Esophagus squamous epithelium (tissue), 5 donors: ENCODE results near the gene CCDC92. TPM values are rescaled to one million over a fixed set of nuclear protein-coding genes. Genes with fewer than 3 reads are reported as not detected.

Experiments used
- DNase-seq: peaks from one replicate; lab custom pipeline; 2025; lab: John Stamatoyannopoulos, UW
- H3K27ac ChIP-seq, 4 donors: fragments of 200-600 bp; sonication (generic); one replicate each; pipeline ENCODE4 v1.5.1; 2016 to 2019; ENCODE audit warnings: mild to moderate bottlenecking in 1 of 4
- H3K27me3 ChIP-seq, 4 donors: fragments of 200-600 bp; sonication (generic); 1 replicate in 3 of 4; 2 replicates in 1 of 4; pipeline versions ENCODE4 v1.5.1 to v1.6.0; 2017 to 2021; ENCODE audit warnings: antibody characterized with exemption in 1 of 4
- H3K36me3 ChIP-seq, 3 donors: fragments of 200-600 bp; sonication (generic); one replicate each; pipeline ENCODE4 v1.5.1; 2016 to 2019
- H3K4me1 ChIP-seq, 3 donors: fragments of 200-600 bp; sonication (generic); one replicate each; pipeline ENCODE4 v1.5.1; 2017 to 2019
- H3K4me3 ChIP-seq, 4 donors: fragments of 200-600 bp; sonication (generic); 1 replicate in 3 of 4; 2 replicates in 1 of 4; pipeline ENCODE4 v1.5.1; 2016 to 2019; ENCODE audit warnings: mild to moderate bottlenecking in 2 of 4, moderate library complexity in 1 of 4
- H3K9me3 ChIP-seq, 3 donors: fragments of 200-600 bp; sonication (generic); one replicate each; pipeline ENCODE4 v1.5.1; 2016 to 2019
- CTCF ChIP-seq, 6 experiments: fragments of 450-650 bp in 4 of 6; fragments of 200-600 bp in 2 of 6; sonication (generic) in 2 of 6; IDR thresholded peaks; one replicate each; pipeline ENCODE4 v1.5.1; 2016 to 2019; ENCODE audit warnings: antibody characterized with exemption in 6 of 6, mild to moderate bottlenecking in 4 of 6, moderate library complexity in 4 of 6
- POLR2A ChIP-seq, 4 donors: fragments of 450-650 bp; IDR thresholded peaks; one replicate each; pipeline ENCODE4 v1.6.1; 2017; ENCODE audit warnings: antibody characterized with exemption in 4 of 4, mild to moderate bottlenecking in 4 of 4, moderate library complexity in 3 of 4
- WGBS, 2 donors: methylation state at CpG; one replicate each; pipeline ENCODE4 v1.1.5; 2018; 5-methylcytosine and 5-hydroxymethylcytosine counted together
- intact Hi-C: fragments of 100-400 bp; cut with DNase I; formaldehyde crosslinking; loops from one replicate; pipeline ENCODE4 v1.15.0; 2022
- total RNA-seq, 4 donors: library from RNA; depleted of rRNA; stranded (reverse); fragments of >200 nt; gene quantifications; one replicate each; pipeline ENCODE4 v1.1.0, GENCODE V29; 2016
- donor health status: DM: yes; HTN: yes; CAD: no.

Gene CCDC92
- total RNA-seq, 4 donors from 2014 or later: 7.2 to 16.2 (median 11.4) TPM

DNA sequence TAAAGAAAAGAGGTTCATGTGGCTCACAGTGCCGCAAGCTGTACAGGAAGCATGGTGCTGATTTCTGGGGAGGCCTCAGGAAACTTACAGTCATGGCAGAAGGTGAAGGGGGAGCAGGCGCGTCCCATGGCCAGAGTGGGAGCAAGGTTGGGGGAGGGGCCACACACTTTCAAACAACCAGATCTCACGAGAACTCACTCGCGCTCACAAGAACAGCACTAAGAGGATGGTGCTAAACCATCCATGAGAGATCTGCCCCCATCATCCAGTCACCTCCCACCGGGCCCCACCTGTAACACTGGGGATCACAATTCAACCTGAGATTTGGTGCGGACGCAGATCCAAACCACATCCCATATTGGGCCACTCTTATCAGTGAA is 80.5 kb downstream of the CCDC92 start:
- Histone ChIP-seq H3K27ac (no peak overlapping the region), H3K4me1 (no peaks in the 10 kb centered on the region), H3K9me3 (no peaks in the 10 kb centered on the region), H3K36me3 (no peaks in the 10 kb centered on the region), H3K4me3 (no peak overlapping the region), H3K27me3 (peaks cover 0 to 69% (median 0%) of the 10 kb centered on the region in 4 donors)
- 91 to 95% methylated on average over 7 to 9 of the region's 9 CpGs for WGBS, 2 donors
- DNase-seq: no peak
- intact Hi-C loops: no loop called here
- no peak for TF ChIP-seq POLR2A (IDR thresholded peaks at IDR 0.05)
- TF ChIP-seq CTCF (IDR thresholded peaks at IDR 0.05): no peak

GRCh38 chr12:123891516-123892179 is 81.0 kb downstream of the CCDC92 start:
- 49 to 53% methylated on average over 8 to 14 of the region's 15 CpGs for WGBS, 2 donors
- Histone ChIP-seq H3K9me3 (no peaks in the 10 kb centered on the region), H3K27ac (no peak overlapping the region), H3K4me1 (no peaks in the 10 kb centered on the region), H3K27me3 (peaks cover 0 to 74% (median 0%) of the 10 kb centered on the region in 4 donors), H3K36me3 (no peaks in the 10 kb centered on the region), H3K4me3 (no peak overlapping the region)
- no peak for DNase-seq
- TF ChIP-seq CTCF (IDR thresholded peaks at IDR 0.05) (no peak), POLR2A (IDR thresholded peaks at IDR 0.05) (no peak)
- intact Hi-C loops: no loop called here

GRCh38 chr12:123891011-123891410 is 81.6 kb downstream of the CCDC92 start:
- WGBS, 2 donors: 92 to 93% methylated on average over 4 to 5 of the region's 7 CpGs

GRCh38 chr12:123890536-123890902 is 82.1 kb downstream of the CCDC92 start:
- intact Hi-C loops: no loop called here
- TF ChIP-seq POLR2A (IDR thresholded peaks at IDR 0.05): no peak
- no peak for TF ChIP-seq CTCF (IDR thresholded peaks at IDR 0.05)
- H3K4me1 ChIP-seq: no peaks in the 10 kb centered on the region
- H3K9me3 ChIP-seq: no peaks in the 10 kb centered on the region
- WGBS, 2 donors: 58 to 64% methylated on average over 7 to 10 of the region's 10 CpGs
- DNase-seq: no peak
- H3K4me3 ChIP-seq: no peak overlapping the region
- H3K27me3 ChIP-seq: peaks cover 0 to 83% (median 0%) of the 10 kb centered on the region in 4 donors
- H3K27ac ChIP-seq: no peak overlapping the region
- no peaks in the 10 kb centered on the region for H3K36me3 ChIP-seq

More at GRCh38 chr12:123891011-123891410, 81.6 kb downstream of the CCDC92 start:
- Histone ChIP-seq H3K4me1 (no peaks in the 10 kb centered on the region), H3K9me3 (no peaks in the 10 kb centered on the region), H3K36me3 (no peaks in the 10 kb centered on the region), H3K27ac (no peak overlapping the region), H3K27me3 (peaks cover 0 to 81% (median 0%) of the 10 kb centered on the region in 4 donors), H3K4me3 (no peak overlapping the region)
- intact Hi-C loops: no loop called here
- no peak for DNase-seq
- TF ChIP-seq POLR2A (IDR thresholded peaks at IDR 0.05): no peak
- TF ChIP-seq CTCF (IDR thresholded peaks at IDR 0.05): no peak

DNA sequence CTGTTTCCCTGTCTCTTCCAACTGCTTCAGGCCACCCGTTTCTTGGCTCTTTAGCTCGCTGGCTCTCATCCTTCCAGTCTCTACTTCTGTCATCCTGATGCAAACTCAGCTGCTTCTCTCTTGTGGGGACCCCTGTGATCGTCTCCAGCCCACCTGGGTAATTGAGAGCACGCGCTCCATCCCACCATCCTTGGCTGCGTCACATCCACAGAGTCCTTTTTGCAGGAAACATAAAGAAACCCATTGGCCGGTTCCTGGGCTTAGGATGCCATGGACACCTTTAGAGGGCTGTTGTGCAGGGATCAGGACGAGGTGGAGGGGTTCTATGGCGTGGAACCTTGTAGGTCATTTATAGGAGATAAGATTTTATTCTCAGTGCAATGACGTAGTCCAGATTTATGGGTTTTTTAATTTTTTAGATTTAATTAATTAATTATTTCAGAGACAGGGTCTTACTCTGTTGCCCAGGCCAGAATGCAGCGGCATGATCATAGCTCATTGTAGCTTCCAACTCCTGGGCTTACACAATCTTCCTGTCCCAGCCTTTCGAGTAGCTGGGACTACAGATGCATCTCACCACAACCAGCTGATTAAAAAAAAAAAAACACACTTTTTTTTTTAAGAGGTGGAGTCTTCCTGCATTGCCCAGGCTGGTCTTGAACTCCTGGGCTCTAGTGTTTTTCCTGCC is 82.6 kb downstream of the CCDC92 start:
- Histone ChIP-seq H3K4me3 (no peak overlapping the region), H3K4me1 (no peaks in the 10 kb centered on the region), H3K36me3 (no peaks in the 10 kb centered on the region), H3K27ac (no peak overlapping the region), H3K27me3 (peaks cover 0 to 81% (median 0%) of the 10 kb centered on the region in 4 donors), H3K9me3 (no peaks in the 10 kb centered on the region)
- TF ChIP-seq POLR2A (IDR thresholded peaks at IDR 0.05) (no peak), CTCF (IDR thresholded peaks at IDR 0.05) (no peak)
- WGBS, 2 donors: 73 to 76% methylated on average over 10 to 12 of the region's 12 CpGs
- intact Hi-C loops: no loop called here
- DNase-seq: no peak
